A549 (cell line): ENCODE measurements around the gene AP2A2. TPM values are rescaled to one million over a fixed set of nuclear protein-coding genes. Genes with fewer than 3 reads are reported as not detected.
A peak's percentile ranks its signal among the peaks of the same experiment; 100 is the strongest.

ENCODE experiments used
- ATAC-seq, 2 experiments: fragments of 200-7000 bp in 1 of 2; fragments of >200 bp in 1 of 2; cut with Nextera tagmentation in 1 of 2; cut with Tn5 transposase in 1 of 2; 3 replicates each; pipeline versions ENCODE4 v1.8.0 to v1.9.1; 2018 to 2020; ENCODE audit warnings: mild to moderate bottlenecking in 1 of 2, moderate library complexity in 1 of 2
- CTCF ChIA-PET: fragments of 300-600 bp; sonication (Branson Sonifier 250); formaldehyde crosslinking; extraction: SDS; loops from one replicate; lab custom pipeline; 2021; ENCODE audit warnings: antibody characterized with exemption, inconsistent platforms; lab: Yijun Ruan, JAX
- POLR2A ChIA-PET: fragments of 350-600 bp; formaldehyde crosslinking; extraction: SDS; loops from one replicate; lab custom pipeline; 2021; ENCODE audit warnings: antibody characterized with exemption, inconsistent platforms; lab: Yijun Ruan, JAX
- DNase-seq, 2 experiments: peaks; one replicate each; pipeline versions ENCODE4 v3.0.0 to v3.0.0-alpha.2; 2011 to 2016; ENCODE audit warnings: low read depth in 1 of 2, low spot score in 1 of 2
- FAIRE-seq: peaks from 2 replicates; lab custom pipeline; 2011; peaks lifted over from hg19 to GRCh38; lab: Jason Lieb, UNC
- H3K27ac ChIP-seq, 2 experiments: fragments of >200 bp; sonication (Bioruptor Twin); formaldehyde crosslinking; 3 replicates each; pipeline ENCODE4 v1.5.1; 2016 to 2017
- H3K4me1 ChIP-seq: fragments of >200 bp; sonication (Bioruptor Twin); formaldehyde crosslinking; 3 replicates; pipeline ENCODE4 v1.6.1; 2016
- H3K4me2 ChIP-seq: fragments of >200 bp; sonication (Bioruptor Twin); formaldehyde crosslinking; 3 replicates; pipeline ENCODE4 v1.6.1; 2016
- H3K4me3 ChIP-seq: fragments of >200 bp; sonication (Bioruptor Twin); formaldehyde crosslinking; 3 replicates; pipeline ENCODE4 v1.5.1; 2016
- H3K9me3 ChIP-seq: fragments of >200 bp; sonication (Bioruptor Twin); formaldehyde crosslinking; 3 replicates; pipeline ENCODE4 v1.6.1; 2016
- FOSB ChIP-seq: fragments of 250-450 bp; sonication (Bioruptor Pico); IDR thresholded peaks from 2 replicates; pipeline ENCODE4 v1.5.0; 2020; ENCODE audit warnings: mild to moderate bottlenecking, moderate library complexity
- FOXS1 ChIP-seq: fragments of 250-450 bp; sonication (Bioruptor Pico); IDR thresholded peaks from 2 replicates; pipeline ENCODE4 v1.5.0; 2020; ENCODE audit warnings: mild to moderate bottlenecking, moderate library complexity
- HOXB5 ChIP-seq: fragments of 250-450 bp; sonication (Bioruptor Pico); IDR thresholded peaks from 2 replicates; pipeline ENCODE4 v1.5.0; 2020; ENCODE audit warnings: mild to moderate bottlenecking, moderate library complexity
- KDM5A ChIP-seq: fragments of 200-600 bp; sonication (generic); IDR thresholded peaks from 2 replicates; pipeline ENCODE4 v1.6.1; 2016; ENCODE audit warnings: antibody characterized with exemption, mild to moderate bottlenecking
- MAFK ChIP-seq: fragments of 450-650 bp; IDR thresholded peaks from 2 replicates; pipeline ENCODE4 v1.6.1; 2014; ENCODE audit not compliant: partially characterized antibody
- NPAS2 ChIP-seq: fragments of 250-450 bp; sonication (Bioruptor Pico); IDR thresholded peaks from 2 replicates; pipeline ENCODE4 v1.8.0; 2022; ENCODE audit warnings: mild to moderate bottlenecking, moderate library complexity, borderline replicate concordance
- POLR2A ChIP-seq: IDR thresholded peaks from 2 replicates; pipeline ENCODE4 v1.6.1; 2012; ENCODE audit warnings: mild to moderate bottlenecking, low read length
- POLR2AphosphoS2 ChIP-seq: conservative IDR thresholded peaks from 2 replicates; pipeline ENCODE4 v1.6.1; 2012; ENCODE audit warnings: low read length, improper control_type of control experiment, inconsistent platforms
- RAD21 ChIP-seq, 2 experiments: fragments of >200 bp in 1 of 2; sonication (Bioruptor Twin) in 1 of 2; formaldehyde crosslinking in 1 of 2; IDR thresholded peaks in 1 of 2; conservative IDR thresholded peaks in 1 of 2; 2 replicates in 1 of 2; 3 replicates in 1 of 2; pipeline ENCODE4 v1.6.1; 2012 to 2018; ENCODE audit warnings: inconsistent platforms in 1 of 2
- SMC3 ChIP-seq: fragments of >200 bp; sonication (Bioruptor Twin); formaldehyde crosslinking; IDR thresholded peaks from 3 replicates; pipeline ENCODE4 v1.6.1; 2018; ENCODE audit warnings: inconsistent platforms
- ZSCAN20 ChIP-seq: fragments of 250-450 bp; sonication (Bioruptor Pico); IDR thresholded peaks from 2 replicates; pipeline ENCODE4 v1.8.0; 2022; ENCODE audit warnings: mild to moderate bottlenecking, moderate library complexity
- WGBS: methylation state at CpG from one replicate; pipeline ENCODE4 v1.1.6; 2017; ENCODE audit errors: missing lambda C conversion rate; 5-methylcytosine and 5-hydroxymethylcytosine counted together
- polyA plus RNA-seq, 4 experiments: library from polyadenylated mRNA; depleted of rRNA in 3 of 4; stranded (reverse); fragments of >200 nt; fragmentation: RNase III in 1 of 4; extraction: RNeasy Plus Mini Kit Qiagen cat#74134 plus additional on column Dnase treatment in 1 of 4; gene quantifications; 2 replicates in 3 of 4; 3 replicates in 1 of 4; pipeline ENCODE4 v1.2.3, GENCODE V29; 2011 to 2017
- TF ChIP-seq, protein P1 (sequence below): IDR thresholded peaks from 2 replicates; pipeline ENCODE4 v1.6.1; 2012

AP2A2 gene
- polyA plus RNA-seq, 2 of the 4 experiments (the other 2 are of a cell fraction): 39.4 to 60.4 TPM

DNA sequence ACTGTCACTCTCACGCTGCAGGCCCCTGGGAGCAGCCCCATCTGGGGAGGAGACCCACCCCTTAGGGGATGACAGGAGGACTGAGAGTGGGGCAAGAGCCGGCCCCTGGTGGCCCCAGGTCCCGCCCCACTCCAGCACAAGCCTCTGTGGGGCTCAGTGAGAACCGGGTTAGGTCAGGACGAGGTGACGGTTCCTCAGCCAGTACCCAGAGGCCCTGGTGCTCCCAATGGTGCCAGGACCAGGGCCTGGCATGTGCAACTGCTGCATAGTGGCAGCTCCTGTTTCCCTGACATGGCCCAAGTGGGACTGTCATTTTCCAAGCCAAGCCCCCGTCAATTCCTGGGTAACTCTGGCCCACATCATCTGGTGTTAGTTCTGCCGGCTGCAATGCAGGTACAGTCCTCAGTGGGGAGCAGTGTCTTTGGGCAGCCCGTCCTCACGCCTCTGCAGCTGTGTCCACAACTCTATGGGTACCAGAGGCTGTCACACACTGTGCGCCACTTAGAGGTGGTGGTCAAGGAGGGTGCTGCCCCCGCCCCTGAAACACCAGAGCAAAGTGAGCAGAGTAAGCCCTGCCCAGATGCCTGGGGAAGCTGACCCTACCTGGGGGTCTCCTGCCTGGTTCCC is 31.0 kb upstream of the AP2A2 start:
- WGBS: 89% methylated on average over 8 of the region's 12 CpGs
- no peak for DNase-seq
- no peaks in the 10 kb centered on the region for H3K9me3 ChIP-seq
- no peak overlapping the region for H3K4me3 ChIP-seq
- no peak overlapping the region for H3K4me2 ChIP-seq
- CTCF ChIA-PET: interaction anchor here (0.5 to 2.2 kb wide), 10 partner anchors 11 to 156 kb away, joined by 3 to 11 read pairs (median 3); partner anchors contain the start of gene AP2A2
- POLR2A ChIA-PET: interaction anchor here (1.2 to 1.3 kb wide), 2 partner anchors 16 to 50 kb away, joined by 4 to 5 read pairs; no protein-coding TSS in a partner anchor
- peak; percentile 49 to 51; a peak in 3 of 6 replicates for ATAC-seq
- no peak for TF ChIP-seq NPAS2 (CRISPR knock-in tag)
- peak in 1 of 2 experiments; percentile 11; a peak in 1 of 5 replicates for TF ChIP-seq RAD21 (conservative IDR thresholded peaks at IDR 0.05 in 1 of 2, IDR thresholded peaks at IDR 0.05 in 1 of 2)
- H3K27ac ChIP-seq: no peak overlapping the region
- H3K4me1 ChIP-seq: no peaks in the 10 kb centered on the region
- no peak for FAIRE-seq

DNA sequence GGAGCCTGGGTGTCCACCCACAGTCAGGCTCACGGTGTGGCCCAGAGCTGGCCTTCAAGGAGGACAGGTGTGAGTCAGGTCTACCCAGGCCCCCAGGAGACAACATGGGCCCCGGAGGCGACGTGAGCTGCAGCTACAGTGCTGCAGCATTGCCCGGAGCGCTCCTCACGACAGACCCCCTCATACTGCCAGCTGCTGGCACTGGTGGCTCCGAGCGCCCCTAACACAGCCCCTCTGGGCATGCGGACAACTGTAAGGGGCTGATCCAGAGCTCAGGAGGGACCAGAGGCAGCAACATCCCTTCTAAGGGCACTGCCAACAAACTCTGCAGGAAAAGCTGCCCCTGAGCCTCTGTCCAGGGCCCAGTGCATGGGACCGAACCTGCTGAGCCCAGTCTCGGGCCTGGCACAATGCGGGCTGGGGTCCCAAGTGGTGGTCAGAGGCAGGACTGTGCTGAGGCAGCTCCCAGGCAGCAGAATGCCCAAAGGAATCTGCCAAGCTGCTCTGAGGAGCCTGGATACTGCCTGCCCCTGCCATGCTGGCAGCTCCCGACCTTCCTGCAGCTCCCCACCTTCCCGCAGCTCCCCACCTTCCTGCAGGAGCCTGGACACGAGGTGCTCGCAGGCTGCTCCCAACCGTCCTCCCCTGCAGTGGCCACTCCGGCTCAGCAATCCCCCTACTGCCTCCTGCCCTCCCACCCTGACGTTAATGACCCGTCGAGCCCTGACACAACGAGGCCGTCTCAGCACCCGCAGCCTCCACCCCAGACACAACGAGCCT is 30.1 kb upstream of the AP2A2 start:
- Histone ChIP-seq H3K27ac (no peak overlapping the region), H3K9me3 (no peaks in the 10 kb centered on the region), H3K4me1 (no peaks in the 10 kb centered on the region)
- ChIA-PET POLR2A (interaction anchor here (1.2 to 1.3 kb wide), 2 partner anchors 16 to 51 kb away, joined by 4 to 5 read pairs; no protein-coding TSS in a partner anchor), CTCF (interaction anchor here (0.5 to 2.2 kb wide), 8 partner anchors 11 to 156 kb away, joined by 3 to 11 read pairs (median 4); no protein-coding TSS in a partner anchor)
- FAIRE-seq (no peak), DNase-seq (no peak), ATAC-seq (no peak)
- 86% methylated on average over 14 of the region's 26 CpGs for WGBS
- TF ChIP-seq RAD21 (conservative IDR thresholded peaks at IDR 0.05 in 1 of 2, IDR thresholded peaks at IDR 0.05 in 1 of 2): no peak
- no peak for TF ChIP-seq ZSCAN20 (CRISPR knock-in tag)
- TF ChIP-seq HOXB5: no peak
- no peak for TF ChIP-seq POLR2AphosphoS2
- no peak for TF ChIP-seq FOSB (CRISPR knock-in tag)
- TF ChIP-seq, all 56 proteins: peak for 0
- no peak overlapping the region for H3K4me2 ChIP-seq
- no peak overlapping the region for H3K4me3 ChIP-seq

- DNase-seq (no peak), FAIRE-seq (no peak), ATAC-seq (0 out of 6 replicates have a peak, but pooled peaks of 1 of the 2 experiments have one; percentile 4)
- no peak overlapping the region for H3K4me2 ChIP-seq
- no peaks in the 10 kb centered on the region for H3K4me1 ChIP-seq
- no peaks in the 10 kb centered on the region for H3K9me3 ChIP-seq
- H3K4me3 ChIP-seq: no peak overlapping the region
- 90% methylated on average over 11 of the region's 17 CpGs for WGBS
- ChIA-PET CTCF (interaction anchor here (0.6 to 2.4 kb wide), 15 partner anchors 9 to 195 kb away, joined by 3 to 20 read pairs (median 6); no protein-coding TSS in a partner anchor), POLR2A (no interaction called here)
- no peak for TF ChIP-seq FOXS1 (CRISPR knock-in tag)
- H3K27ac ChIP-seq: no peak overlapping the region
These were observed 28.2 kb upstream of the AP2A2 start for GRCh38 chr11:897253-898142.

- FAIRE-seq (no peak), DNase-seq (peak; percentile 36 to 57), ATAC-seq (peak; percentile 65 to 80; a peak in 4 of 6 replicates)
- no peak overlapping the region for H3K4me3 ChIP-seq
- no peak overlapping the region for H3K4me2 ChIP-seq
- WGBS: 67% methylated on average over 1 of the region's 10 CpGs
- H3K27ac ChIP-seq: no peak overlapping the region
- ChIA-PET CTCF (interaction anchor here (0.6 to 2.4 kb wide), 17 partner anchors 8 to 194 kb away, joined by 3 to 20 read pairs (median 4); no protein-coding TSS in a partner anchor), POLR2A (no interaction called here)
- H3K4me1 ChIP-seq: no peaks in the 10 kb centered on the region
- no peaks in the 10 kb centered on the region for H3K9me3 ChIP-seq
- TF ChIP-seq, protein P1, sequence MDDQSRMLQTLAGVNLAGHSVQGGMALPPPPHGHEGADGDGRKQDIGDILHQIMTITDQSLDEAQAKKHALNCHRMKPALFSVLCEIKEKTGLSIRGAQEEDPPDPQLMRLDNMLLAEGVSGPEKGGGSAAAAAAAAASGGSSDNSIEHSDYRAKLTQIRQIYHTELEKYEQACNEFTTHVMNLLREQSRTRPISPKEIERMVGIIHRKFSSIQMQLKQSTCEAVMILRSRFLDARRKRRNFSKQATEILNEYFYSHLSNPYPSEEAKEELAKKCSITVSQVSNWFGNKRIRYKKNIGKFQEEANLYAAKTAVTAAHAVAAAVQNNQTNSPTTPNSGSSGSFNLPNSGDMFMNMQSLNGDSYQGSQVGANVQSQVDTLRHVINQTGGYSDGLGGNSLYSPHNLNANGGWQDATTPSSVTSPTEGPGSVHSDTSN: no peak
- TF ChIP-seq SMC3 (no peak), RAD21 (conservative IDR thresholded peaks at IDR 0.05 in 1 of 2, IDR thresholded peaks at IDR 0.05 in 1 of 2) (peak in 1 of 2 experiments; percentile 40; a peak in 2 of 5 replicates), POLR2A (no peak), MAFK (no peak), KDM5A (no peak)
These were observed 27.5 kb upstream of the AP2A2 start for GRCh38 chr11:898143-898511.
